ENCODE results near the gene EXD3.
"Not testable (repeated sequence)": the region's sequence is repeated elsewhere in the genome, so short reads cannot be mapped to it uniquely, and the experiment has no call there.

EXD3 gene

DNA sequence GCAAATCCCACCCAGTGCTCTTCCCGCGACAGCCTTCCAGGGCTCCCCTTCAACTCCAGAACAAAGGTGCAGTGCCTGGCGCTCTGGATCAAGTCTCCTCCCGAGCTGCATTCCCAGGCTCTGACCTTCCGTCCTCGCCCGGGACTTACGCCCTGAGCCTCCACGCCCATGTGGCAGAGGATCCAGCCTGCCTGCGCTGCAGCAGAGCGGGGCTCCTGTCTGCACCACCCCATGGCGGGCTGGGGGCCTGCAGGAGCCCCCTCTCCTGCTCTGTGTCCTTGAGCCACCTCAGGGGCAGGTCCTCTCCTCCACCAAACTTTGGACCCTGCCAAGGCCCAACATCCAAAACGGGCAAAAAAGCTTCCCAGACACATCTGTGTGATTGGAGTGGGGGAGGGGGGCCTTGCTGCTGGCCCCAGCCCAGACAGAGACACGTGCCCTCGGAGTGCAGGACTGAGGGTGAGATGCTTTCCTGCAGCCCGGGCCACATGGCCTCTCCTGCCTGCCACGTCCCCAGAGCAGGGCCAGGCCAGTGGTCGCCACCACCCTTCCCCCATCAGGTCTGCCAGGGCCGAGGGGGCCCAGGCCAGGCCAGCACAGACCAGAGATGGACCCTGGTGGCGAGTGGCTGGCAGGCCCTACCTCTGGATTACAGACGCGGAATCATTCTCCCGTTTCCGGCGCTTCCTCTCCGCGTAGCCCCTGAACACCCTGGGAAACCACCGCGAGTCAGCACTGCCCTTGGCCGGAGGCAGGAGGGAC lies 31.8 kb upstream of the EXD3 start:
- DNase-seq = peak in 1 of 2 experiments; percentile 53
- TF ChIP-seq POLR2A (IDR thresholded peaks at IDR 0.05; ENCODE audit: low read length) (no peak), GATA1 (IDR thresholded peaks at IDR 0.05; ENCODE audit: low read depth, low read length) (no peak)

DNA sequence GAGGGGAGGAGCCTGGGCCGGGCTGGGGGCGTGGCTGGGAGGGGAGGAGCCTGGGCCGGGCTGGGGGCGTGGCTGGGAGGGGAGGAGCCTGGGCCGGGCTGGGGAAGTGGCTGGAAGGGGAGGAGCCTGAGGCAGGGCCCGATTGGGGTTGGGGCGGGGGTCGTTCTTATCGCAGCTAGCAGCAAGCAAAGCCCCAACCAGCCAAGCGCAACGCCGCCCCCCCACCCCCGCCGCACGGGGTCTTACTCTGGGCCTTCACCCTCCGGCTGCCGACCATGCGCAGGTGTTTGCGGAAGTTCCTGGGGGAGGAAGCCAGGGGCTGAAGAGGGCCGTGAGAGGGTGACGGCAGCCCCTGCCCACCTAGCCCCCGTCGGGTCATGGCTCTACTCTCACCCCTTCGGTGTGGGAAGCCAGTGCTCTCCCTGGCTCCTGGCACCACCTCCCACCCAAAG lies 31.2 kb upstream of the EXD3 start:
- TF ChIP-seq POLR2A (IDR thresholded peaks at IDR 0.05; ENCODE audit: low read length) = no peak
- TF ChIP-seq GATA1 (IDR thresholded peaks at IDR 0.05; ENCODE audit: low read depth, low read length) = no peak
- DNase-seq = peak; percentile 69 to 72

DNA sequence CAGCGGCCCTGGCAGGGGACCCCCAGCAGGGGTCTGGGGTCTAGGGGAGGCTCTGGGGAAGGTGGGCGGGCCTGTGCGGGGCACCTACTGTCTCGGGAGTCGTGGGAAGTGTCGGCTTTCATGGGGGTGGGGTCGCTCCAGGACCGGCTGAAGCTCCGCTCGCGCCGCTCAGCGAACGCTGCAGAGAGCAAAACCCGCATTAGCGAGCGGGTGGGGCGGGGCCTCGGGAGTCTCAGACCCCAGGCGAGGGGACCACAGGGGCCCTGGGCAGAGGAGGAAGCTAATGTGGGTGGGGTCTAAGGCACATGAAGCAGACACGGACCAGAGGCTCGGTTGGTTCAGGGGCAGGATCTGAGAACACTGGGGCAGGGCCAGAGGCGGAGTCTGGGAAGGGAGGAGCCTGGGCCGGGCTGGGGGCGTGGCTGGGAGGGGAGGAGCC lies 30.7 kb upstream of the EXD3 start:
- DNase-seq = peak; percentile 73 to 77
- TF ChIP-seq POLR2A (IDR thresholded peaks at IDR 0.05; ENCODE audit: low read length) (no peak), GATA1 (IDR thresholded peaks at IDR 0.05; ENCODE audit: low read depth, low read length) (no peak)

DNA sequence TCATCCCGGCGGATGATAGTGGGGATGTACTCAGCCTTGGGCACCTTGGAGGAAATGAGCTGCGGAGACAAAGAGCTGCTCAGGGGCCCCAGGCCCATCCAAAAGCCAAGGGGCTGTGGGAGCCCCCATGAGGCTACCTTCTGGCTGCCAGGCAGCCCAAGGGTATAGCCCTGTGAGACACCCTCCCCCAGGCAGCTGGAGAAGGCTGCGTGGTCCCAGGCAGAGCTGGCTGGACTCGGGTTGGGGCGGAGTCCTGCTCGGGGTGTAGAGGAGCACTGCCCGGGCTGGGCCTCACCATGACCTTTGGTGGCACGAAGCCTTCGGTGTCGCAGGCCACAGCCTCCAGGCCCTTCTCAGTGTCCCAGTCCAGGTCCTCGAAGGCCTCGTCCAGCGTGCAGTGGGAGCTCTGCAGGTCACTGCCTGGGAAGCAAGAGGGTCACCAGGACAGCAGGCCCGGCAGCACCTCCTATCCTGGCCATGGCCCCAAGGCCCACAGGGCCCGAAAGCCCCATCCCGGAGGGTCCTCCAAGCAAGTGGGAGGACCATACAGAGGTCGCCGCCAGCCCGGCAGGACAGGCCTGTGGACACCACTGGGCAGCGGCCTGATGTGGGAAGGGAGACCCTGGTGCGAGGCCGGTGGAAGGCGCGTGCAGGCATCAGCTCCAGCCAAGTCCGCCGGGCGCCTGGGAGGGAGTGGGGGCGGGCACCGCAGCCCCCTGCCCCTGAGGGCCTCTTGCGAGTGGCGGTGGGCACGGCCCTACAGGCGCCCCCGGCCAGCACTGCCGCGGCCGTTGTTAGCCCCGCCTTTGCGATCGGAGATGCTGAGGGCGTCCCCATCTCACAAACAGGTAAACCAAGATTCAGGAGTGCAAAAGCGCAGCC lies 30.0 kb upstream of the EXD3 start:
- no peak for TF ChIP-seq GATA1 (IDR thresholded peaks at IDR 0.05; ENCODE audit: low read depth, low read length)
- TF ChIP-seq POLR2A (IDR thresholded peaks at IDR 0.05; ENCODE audit: low read length) = no peak
- no peak for DNase-seq

DNA sequence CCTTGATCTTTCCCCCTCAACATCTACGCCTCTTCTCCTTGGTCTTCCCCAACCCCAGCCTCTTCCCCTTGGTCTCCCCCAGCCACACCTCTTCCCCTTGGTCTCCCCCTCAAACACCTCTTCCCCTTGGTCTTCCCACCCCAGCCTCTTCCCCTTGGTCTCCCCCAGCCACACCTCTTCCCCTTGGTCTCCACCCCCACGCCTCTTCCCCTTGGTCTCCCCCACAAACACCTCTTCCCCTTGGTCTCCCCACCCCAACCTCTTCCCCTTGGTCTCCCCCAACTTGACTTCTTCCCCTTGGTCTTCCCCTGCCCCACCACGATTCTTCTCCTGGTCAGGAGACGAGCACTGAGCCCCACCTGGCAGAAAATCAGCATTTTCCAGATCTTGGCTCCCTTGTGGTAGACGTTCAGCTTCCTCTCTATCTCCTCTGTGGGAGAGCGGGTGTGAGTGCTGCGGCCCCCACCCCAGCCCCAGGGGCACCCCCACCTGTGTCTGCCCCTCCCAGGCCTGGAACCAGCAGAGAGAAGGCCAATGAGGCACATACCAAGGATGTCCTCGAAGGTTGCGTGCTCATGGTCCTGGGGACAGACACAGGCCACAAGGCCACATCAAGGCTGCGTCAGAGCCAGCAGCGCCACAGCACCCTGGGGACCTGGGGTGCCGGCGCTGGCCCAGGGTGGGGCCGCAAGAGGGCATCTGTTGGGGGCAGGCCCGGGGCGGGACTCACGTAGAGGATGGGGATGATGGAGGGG lies 29.2 kb upstream of the EXD3 start:
- TF ChIP-seq GATA1 (IDR thresholded peaks at IDR 0.05; ENCODE audit: low read depth, low read length) = no peak
- no peak for TF ChIP-seq POLR2A (IDR thresholded peaks at IDR 0.05; ENCODE audit: low read length)
- no peak for DNase-seq

DNA sequence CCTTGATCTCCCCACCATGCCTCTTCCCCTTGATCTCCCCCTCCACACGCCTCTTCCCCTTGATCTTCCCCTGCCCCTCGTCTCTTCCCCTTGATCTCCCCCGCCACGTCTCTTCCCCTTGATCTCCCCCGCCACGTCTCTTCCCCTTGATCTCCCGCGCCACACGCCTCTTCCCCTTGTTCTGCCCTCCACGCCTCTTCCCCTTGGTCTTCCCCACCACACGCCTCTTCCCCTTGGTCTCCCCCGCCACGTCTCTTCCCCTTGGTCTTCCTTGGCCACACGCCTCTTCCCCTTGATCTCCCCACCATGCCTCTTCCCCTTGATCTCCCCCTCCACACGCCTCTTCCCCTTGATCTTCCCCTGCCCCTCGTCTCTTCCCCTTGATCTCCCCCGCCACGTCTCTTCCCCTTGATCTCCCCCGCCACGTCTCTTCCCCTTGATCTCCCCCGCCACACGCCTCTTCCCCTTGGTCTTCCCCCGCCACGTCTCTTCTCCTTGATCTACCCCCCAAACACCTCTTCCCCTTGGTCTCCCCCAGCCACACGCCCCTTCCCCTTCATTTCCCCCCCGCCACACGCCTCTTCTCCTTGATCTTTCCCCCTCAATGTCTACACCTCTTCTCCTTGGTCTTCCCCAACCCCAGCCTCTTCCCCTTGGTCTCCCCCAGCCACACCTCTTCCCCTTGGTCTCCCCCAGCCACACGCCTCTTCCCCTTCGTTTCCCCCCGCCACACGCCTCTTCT lies 28.5 kb upstream of the EXD3 start:
- not testable (repeated sequence) for DNase-seq

DNA sequence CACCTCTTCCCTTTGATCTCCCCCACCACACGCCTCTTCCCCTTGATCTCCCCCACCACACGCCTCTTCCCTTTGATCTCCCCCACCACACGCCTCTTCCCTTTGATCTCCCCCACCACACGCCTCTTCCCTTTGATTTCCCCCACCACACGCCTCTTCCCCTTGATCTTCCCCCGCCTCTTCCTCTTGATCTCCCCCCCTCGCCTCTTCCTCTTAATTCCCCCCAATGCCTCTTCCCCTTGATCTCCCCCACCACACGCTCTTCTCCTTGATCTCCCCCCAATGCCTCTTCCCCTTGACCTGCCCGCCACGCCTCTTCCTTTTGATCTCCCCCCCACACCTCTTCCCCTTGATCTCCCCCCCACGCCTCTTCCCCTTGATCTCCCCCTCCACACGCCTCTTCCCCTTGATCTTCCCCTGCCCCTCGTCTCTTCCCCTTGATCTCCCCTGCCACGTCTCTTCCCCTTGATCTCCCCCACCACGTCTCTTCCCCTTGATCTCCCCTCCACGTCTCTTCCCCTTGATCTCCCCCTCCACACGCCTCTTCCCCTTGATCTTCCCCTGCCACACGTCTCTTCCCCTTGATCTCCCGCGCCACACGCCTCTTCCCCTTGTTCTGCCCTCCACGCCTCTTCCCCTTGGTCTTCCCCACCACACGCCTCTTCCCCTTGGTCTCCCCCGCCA lies 27.7 kb upstream of the EXD3 start:
- DNase-seq = not testable (repeated sequence)

DNA sequence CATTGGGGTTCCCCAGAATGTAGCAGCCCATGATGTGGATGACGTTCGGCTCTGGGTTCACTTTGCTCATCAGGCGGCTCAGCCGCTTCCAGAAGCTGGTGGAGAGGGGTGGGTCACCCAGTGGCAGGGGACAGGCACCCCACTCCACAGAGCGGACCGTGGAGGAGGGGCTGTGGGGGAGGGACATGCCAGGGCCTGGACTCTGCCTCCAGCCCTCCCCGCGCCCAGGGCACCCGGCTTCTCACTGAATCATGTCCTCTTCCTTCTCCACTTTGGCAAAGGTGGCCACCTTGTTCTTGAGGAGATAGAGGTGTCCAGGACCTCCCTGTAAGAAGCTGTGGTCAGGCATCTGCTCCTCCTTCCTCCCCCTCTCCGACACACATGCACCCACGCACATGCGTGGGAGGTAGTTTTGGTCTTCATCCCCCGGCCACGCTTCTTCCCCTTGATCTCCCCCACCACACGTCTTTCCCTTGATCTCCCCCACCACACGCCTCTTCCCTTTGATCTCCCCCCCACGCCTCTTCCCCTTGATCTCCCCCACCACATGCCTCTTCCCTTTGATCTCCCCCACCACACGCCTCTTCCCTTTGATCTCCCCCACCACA lies 27.1 kb upstream of the EXD3 start:
- no peak for DNase-seq

DNA sequence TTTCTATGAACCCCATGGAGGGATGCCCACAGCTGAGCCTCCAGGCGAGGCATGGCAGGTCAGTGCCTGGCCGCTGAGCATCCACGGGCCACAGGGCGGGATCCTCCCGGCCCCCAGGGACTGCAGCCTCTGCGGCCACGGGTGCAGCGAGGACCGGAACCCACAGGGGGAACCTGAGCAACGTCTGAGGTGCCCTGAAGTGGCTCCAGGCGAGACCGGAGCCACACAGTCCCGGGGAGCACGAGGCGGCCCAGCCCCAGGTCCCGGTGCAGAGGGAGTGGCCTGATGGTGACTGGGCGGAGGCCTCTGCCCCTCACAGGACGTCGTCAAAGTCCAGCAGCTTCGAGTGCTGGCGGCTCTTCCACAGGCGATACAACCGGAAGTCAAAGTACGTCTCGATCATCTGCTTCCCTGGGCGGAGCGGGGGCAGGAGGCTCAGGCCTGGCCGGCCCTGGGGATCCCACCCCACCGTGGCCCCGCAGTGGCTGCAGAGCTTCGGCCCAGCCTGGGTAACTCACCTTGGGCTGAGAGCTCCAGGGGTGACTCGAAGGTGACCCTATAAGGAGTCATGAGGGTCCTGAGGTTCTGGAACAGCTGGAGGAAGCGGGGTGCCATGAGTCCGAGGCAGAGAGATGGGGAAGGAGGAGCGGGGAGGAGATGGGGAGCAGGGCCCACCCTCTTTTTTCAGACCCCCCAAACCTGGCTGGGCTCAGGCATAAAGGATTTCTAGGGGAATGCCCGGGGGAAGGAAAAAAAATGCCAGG lies 26.3 kb upstream of the EXD3 start:
- TF ChIP-seq GATA1 (IDR thresholded peaks at IDR 0.05; ENCODE audit: low read depth, low read length) = no peak
- TF ChIP-seq POLR2A (IDR thresholded peaks at IDR 0.05; ENCODE audit: low read length) = no peak
- no peak for DNase-seq

More for the DNA sequence above, 27.1 kb upstream of the EXD3 start:
- TF ChIP-seq POLR2A (IDR thresholded peaks at IDR 0.05; ENCODE audit: low read length) (no peak), GATA1 (IDR thresholded peaks at IDR 0.05; ENCODE audit: low read depth, low read length) (no peak)

DNA sequence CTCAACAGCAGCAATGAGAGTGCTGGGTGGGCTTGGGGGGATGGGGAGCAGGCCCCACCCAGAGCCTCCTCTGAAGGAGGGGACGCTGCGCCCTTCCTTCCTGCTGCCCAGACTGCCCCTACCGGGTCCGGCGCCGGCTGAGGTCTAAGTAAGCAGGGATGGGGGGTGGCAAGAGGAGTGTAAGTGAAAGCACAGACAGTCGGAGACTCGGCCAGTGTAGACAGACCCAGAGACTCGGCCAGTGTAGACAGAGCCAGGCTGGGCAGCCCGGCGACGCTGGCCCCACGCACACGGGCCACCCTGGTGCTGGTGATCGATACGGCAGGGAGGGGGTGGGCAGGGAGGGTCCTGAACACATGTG lies 25.6 kb upstream of the EXD3 start:
- TF ChIP-seq POLR2A (IDR thresholded peaks at IDR 0.05; ENCODE audit: low read length) (no peak), GATA1 (IDR thresholded peaks at IDR 0.05; ENCODE audit: low read depth, low read length) (no peak)
- no peak for DNase-seq

DNA sequence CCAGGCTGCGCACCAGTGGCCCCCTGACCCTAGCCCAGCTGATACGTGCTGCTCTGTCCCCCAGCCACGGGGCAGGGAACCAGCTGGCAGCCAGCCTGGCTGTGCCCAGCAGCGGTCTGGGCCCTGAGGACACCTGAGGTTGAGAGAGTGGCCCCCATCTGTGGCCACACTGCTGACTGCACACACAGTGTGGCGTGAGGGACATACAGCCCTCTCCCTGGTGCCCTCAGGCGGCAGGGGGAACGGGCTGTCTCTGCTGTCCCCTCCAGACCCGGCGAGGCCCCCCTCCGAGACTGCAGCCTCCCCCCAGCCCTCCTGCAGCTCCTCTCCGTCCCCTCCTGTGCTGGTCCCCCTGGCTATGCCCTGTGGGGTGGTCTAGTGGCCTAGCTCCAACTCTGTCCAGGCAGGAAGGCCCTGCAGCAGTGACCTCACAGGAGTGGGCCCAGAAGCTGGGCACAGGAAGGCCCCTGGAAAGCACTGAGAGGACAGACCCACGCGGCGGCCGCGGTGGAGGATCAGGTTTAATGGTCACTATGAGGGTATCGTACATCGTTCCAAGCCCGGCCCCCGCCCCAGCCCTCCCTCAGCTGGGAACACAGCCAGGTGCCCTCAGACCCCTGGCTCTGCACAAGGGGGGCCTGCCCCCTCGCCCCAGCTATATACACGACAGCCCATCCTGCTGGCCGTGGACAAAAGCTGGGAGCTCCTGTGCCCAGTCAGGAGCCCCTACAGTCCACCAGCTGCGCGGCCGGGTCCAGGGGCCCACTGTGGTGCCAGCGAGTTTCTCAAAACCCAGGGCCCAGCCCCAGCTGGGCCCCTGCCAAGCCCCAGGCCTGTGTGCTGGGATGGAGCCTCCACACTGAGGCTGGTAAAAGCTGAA lies 25.0 kb upstream of the EXD3 start:
- TF ChIP-seq GATA1 (IDR thresholded peaks at IDR 0.05; ENCODE audit: low read depth, low read length) (no peak), POLR2A (IDR thresholded peaks at IDR 0.05; ENCODE audit: low read length) (no peak)
- no peak for DNase-seq
